Small intestine (tissue), 7 donors: ENCODE results near the gene GRB10. TPM values are rescaled to one million over a fixed set of nuclear protein-coding genes. Genes with fewer than 3 reads are reported as not detected.

Source experiments
- DNase-seq, 2 donors: peaks; one replicate each; pipeline versions ENCODE4 v3.0.0 to v3.0.0-alpha.2; 2013
- FAIRE-seq: peaks from 2 replicates; lab custom pipeline; 2012; peaks lifted over from hg19 to GRCh38; lab: Jason Lieb, UNC
- H3K27ac ChIP-seq, 3 donors: one replicate each; pipeline ENCODE4 v1.5.1; 2013; ENCODE audit warnings: low read length in 2 of 3, mild to moderate bottlenecking in 2 of 3, control low read depth in 1 of 3, inconsistent platforms in 1 of 3, low read depth in 1 of 3, moderate library complexity in 1 of 3
- H3K27me3 ChIP-seq, 3 donors: one replicate each; pipeline ENCODE4 v1.6.1; 2013; ENCODE audit warnings: low read length in 3 of 3, inconsistent platforms in 1 of 3; ENCODE audit not compliant: control insufficient read depth in 3 of 3, insufficient read depth in 3 of 3
- H3K36me3 ChIP-seq, 3 donors: one replicate each; pipeline ENCODE4 v1.6.1; 2013; ENCODE audit warnings: low read length in 3 of 3, inconsistent platforms in 1 of 3, low read depth in 1 of 3, mild to moderate bottlenecking in 1 of 3, moderate library complexity in 1 of 3; ENCODE audit not compliant: control insufficient read depth in 3 of 3, insufficient read depth in 2 of 3
- H3K4me1 ChIP-seq, 3 donors: one replicate each; pipeline ENCODE4 v1.6.1; 2013; ENCODE audit warnings: low read length in 2 of 3, inconsistent platforms in 1 of 3, low read depth in 1 of 3, mild to moderate bottlenecking in 1 of 3, moderate library complexity in 1 of 3; ENCODE audit not compliant: control insufficient read depth in 3 of 3, insufficient read depth in 2 of 3
- H3K4me3 ChIP-seq, 3 donors: one replicate each; pipeline ENCODE4 v1.5.1; 2013; ENCODE audit warnings: low read length in 3 of 3, control low read depth in 1 of 3, inconsistent platforms in 1 of 3, low read depth in 1 of 3, mild to moderate bottlenecking in 1 of 3, moderate library complexity in 1 of 3
- H3K9me3 ChIP-seq, 2 donors: one replicate each; pipeline ENCODE4 v1.6.1; 2013; ENCODE audit warnings: low read depth in 1 of 2, low read length in 1 of 2; ENCODE audit not compliant: control insufficient read depth in 2 of 2, insufficient read depth in 1 of 2
- WGBS, 3 donors: extraction: QIAGEN DNeasy Blood & Tissue Kit; methylation state at CpG; one replicate each; pipeline ENCODE4 v1.1.7; 2013; 5-methylcytosine and 5-hydroxymethylcytosine counted together
- polyA plus RNA-seq, 4 donors: library from polyadenylated mRNA; stranded (reverse) in 3 of 4; unstranded in 1 of 4; fragments of 200-250 nt in 3 of 4; fragments of 120-200 nt in 1 of 4; gene quantifications; one replicate each; pipeline versions ENCODE4 v1.2.1 to v1.2.3, GENCODE V29; 2013
- donor health status: healthy with polysubstance abuse.
- donor health status: control.
- donor health status: control.
- donor health status: Bipolar disorder and iron deficiency.
- donor health status: healthy.

GRB10 gene
- polyA plus RNA-seq, 4 donors, result 14.5 to 33.8 (median 22.1) TPM

DNA sequence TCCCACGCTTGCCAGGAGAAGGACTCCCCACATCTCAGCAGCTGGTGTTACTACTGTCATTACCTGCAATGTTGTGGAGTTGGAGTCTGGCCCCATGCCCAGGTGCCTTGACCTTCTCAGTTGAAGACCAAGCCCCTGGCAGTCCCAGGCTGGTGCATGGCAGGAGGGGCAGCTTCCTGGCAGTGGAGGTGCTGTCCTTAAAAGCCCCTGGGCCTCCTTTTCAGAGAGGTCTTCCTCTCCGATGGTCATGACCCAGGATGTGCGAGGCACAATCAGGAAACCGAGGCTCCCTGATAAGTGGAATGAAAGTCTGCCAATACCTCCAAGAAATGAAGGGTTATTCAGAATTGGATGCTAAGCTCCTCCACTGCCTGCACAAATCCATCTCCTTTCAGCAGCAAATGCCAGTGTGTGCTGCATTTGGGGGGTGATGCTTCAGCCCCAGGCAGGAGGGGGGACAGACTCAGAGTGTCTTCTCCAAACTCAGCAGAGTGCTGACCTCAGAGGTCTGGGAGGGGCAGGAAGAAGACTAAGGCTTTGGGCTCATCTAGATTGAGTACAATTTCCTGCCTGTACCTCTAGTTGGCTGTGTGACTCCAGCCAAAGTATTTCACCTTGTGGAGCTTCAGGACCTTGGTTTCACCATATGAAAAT lies 120.5 kb downstream of the GRB10 start:
- H3K27me3 ChIP-seq, result no peaks in the 10 kb centered on the region
- H3K27ac ChIP-seq, result peak overlapping the region in 1 of 3 donors; percentile 2
- no peak for FAIRE-seq
- no peak overlapping the region for H3K4me3 ChIP-seq
- DNase-seq, result peak in 1 of 2 donors; percentile 16
- peaks cover 0 to 39% (median 0%) of the 10 kb centered on the region in 3 donors for H3K36me3 ChIP-seq
- peaks cover 0 to 4% (median 0%) of the 10 kb centered on the region in 3 donors for H3K4me1 ChIP-seq
- 51 to 70% (median 60%) methylated on average over 4 of the region's 4 CpGs for WGBS, 3 donors
- H3K9me3 ChIP-seq, result no peaks in the 10 kb centered on the region

DNA sequence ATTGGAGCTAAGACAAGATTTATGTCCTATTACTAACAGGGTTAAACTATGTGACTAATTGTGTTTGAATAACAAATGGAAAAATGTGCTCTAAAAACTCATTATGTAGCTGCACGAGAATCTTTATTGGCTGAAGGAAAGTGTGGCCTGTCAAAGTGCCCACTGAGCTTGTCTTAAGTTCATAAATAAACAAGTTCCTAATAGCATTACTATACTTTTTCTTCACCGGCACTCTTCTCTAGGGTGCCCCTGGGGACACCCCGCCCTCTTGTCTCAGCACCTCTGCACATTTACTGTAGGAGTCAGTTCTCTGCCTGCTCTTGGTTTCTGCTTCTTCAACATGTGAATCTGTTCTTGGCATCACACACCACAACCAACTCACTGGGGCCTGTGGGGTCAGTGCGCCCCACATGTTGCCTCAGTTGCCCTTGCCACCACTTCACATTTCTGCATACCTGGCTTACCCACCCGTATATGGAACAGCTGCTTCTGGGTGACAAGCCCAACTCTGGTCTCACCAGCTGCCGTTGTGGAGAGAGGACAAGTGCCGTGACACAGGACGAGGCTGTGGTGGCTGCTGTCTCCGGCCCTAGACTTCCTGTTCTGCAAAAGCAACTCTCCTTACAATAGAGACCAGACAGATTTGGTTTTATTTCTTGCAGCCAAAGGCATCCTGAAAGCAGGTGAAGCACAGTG lies 121.2 kb downstream of the GRB10 start:
- FAIRE-seq (no peak), DNase-seq (peak in 1 of 2 donors; percentile 14)
- no peaks in the 10 kb centered on the region for H3K9me3 ChIP-seq
- peaks cover 0 to 4% (median 0%) of the 10 kb centered on the region in 3 donors for H3K4me1 ChIP-seq
- 63 to 82% (median 66%) methylated on average over 9 of the region's 9 CpGs for WGBS, 3 donors
- no peak overlapping the region for H3K4me3 ChIP-seq
- H3K36me3 ChIP-seq, result peaks cover 0 to 38% (median 0%) of the 10 kb centered on the region in 3 donors
- H3K27ac ChIP-seq, result peak overlapping the region in 1 of 3 donors; percentile 2
- H3K27me3 ChIP-seq, result no peaks in the 10 kb centered on the region

DNA sequence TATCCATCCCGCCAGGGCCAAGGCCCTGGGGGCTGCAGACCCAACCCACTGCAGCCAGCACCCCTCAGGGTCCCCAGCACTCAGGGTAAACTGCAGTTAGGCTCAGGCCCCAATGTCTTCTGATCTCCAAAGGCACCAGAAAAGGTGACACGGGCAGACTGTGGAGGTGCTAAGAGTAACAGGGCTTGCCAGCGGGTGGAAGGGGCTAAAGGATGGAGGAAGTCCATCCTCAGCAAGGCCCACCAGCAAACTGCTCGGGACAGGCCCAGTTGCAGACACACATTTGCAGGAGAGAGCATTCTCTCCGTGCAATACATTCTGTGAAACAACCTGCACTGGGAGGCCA lies 121.9 kb downstream of the GRB10 start:
- H3K9me3 ChIP-seq, result no peaks in the 10 kb centered on the region
- H3K27me3 ChIP-seq, result no peaks in the 10 kb centered on the region
- no peak overlapping the region for H3K27ac ChIP-seq
- WGBS, 3 donors, result 92 to 95% (median 93%) methylated on average over 5 of the region's 5 CpGs
- FAIRE-seq, result no peak
- DNase-seq, result no peak
- peaks cover 0 to 32% (median 0%) of the 10 kb centered on the region in 3 donors for H3K36me3 ChIP-seq
- peaks cover 0 to 4% (median 0%) of the 10 kb centered on the region in 3 donors for H3K4me1 ChIP-seq
- H3K4me3 ChIP-seq, result no peak overlapping the region

DNA sequence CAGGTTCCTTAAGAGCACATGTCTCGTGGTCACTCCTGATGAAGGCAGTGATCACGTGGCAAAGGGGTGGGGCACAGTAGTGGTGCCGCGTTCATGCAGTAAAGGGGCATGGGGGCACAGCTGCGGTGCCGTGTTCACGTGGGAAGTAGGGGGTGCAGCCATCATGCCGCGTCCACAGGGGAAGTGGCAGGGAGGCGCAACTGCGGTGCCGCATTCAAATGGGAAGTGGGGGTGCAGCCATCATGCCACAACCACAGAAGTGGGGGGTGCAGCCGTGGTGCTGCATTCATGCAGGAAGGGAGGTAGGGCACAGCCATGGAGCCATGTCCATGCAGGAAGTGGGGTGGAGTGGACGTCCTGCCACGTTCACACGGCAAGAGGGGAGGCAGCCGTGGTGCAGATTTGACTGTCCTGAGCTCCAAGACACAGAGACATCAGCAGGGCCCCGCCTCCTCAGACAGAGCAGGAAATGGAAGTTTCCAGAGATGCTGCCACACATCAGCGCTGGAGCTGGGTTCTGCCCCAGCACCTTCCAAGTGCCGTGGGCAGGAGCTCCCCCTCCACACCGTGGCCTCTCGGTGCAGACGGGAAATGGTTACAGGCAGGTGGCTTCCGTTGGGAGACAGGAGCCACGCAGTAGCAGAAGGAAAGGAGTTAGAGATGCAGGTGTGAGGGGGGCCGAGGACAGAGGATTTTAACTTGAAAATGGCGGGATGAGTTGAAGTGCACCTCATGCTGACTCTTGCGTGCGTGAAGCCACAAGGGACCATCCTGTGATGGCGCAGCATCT lies 122.5 kb downstream of the GRB10 start:
- Histone ChIP-seq H3K27me3 (no peaks in the 10 kb centered on the region), H3K9me3 (no peaks in the 10 kb centered on the region), H3K27ac (no peak overlapping the region), H3K4me3 (no peak overlapping the region), H3K36me3 (peaks cover 0 to 28% (median 0%) of the 10 kb centered on the region in 3 donors), H3K4me1 (peaks cover 0 to 4% (median 0%) of the 10 kb centered on the region in 3 donors)
- DNase-seq (no peak), FAIRE-seq (no peak)
- 65 to 85% (median 69%) methylated on average over 30 of the region's 30 CpGs for WGBS, 3 donors

DNA sequence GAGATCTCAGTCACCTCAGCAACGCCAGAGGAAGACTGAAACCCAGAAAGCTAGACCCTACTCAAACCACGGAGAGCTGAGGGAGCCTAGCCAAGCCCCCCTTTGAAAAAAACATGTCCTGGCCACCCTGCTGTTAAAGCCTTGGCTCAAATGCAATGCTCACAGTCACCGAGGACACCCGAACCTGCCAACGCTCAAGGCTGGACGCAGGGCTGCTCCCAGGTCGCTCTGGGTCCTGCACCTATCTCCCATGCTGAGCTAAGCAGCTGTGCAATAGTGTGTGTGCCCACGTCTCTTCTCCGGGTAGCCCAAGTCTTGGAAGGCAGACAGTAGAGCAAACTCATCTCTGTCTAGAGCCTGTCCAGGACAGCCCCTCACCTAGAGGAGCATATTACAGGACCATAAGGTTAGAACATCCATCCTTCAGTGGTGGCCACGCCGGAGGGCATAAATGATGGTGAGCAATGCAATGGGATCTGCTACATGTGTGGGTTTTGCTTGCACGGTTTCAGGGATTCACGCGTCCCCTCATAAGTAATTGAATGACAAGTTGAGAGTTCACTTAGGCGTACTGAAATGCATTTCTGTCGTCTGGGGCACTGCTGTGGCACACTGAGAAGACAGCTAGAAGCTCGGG lies 123.2 kb downstream of the GRB10 start:
- no peak for DNase-seq
- Histone ChIP-seq H3K4me1 (peaks cover 0 to 4% (median 0%) of the 10 kb centered on the region in 3 donors), H3K27me3 (no peaks in the 10 kb centered on the region), H3K4me3 (no peak overlapping the region), H3K27ac (no peak overlapping the region), H3K9me3 (no peaks in the 10 kb centered on the region), H3K36me3 (peaks cover 0 to 27% (median 0%) of the 10 kb centered on the region in 3 donors)
- no peak for FAIRE-seq
- WGBS, 3 donors, result 89 to 95% (median 92%) methylated on average over 17 of the region's 17 CpGs

DNA sequence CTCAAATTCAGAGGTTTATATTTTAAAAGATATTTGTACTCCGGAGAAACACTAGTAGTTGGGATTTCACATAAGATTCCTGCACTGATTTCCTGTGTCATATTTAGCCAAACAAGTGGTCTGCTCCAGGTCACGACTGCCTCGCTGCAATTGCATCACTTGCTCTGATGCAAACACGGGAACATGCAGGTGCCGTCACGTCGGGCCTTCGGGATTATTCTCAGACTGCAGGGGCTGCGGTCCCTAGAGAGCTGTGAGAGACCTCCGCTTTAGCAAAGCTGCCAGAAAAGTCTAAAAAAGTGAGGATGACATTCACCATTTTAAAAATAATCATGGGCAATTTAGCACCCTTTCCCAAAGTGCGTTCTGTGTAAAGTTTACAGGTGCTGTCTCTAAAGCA lies 124.0 kb downstream of the GRB10 start:
- no peak for DNase-seq
- Histone ChIP-seq H3K27ac (no peak overlapping the region), H3K36me3 (peaks cover 0 to 19% (median 0%) of the 10 kb centered on the region in 3 donors)

DNA sequence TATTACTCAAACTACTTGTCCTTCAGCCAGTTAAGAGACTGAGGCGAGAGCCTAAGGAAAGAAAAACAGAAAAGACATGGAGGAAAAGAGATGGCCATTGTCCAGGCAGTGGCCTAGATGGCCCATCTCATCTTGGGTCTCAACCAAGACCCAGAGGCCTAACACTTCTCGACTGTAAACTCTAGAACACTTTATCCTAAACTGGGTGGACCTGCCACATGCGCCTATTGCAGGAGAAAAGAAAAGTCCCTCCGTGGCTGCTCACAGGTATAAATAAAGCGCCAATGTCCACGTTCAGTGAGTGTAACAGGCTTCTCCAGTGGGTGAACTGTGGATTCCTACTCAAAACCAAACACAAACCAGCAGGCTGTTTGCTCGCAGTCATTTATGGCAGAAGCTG lies 124.8 kb downstream of the GRB10 start:
- Histone ChIP-seq H3K9me3 (no peaks in the 10 kb centered on the region), H3K36me3 (peaks cover 0 to 21% (median 0%) of the 10 kb centered on the region in 3 donors), H3K4me1 (peaks cover 0 to 4% (median 0%) of the 10 kb centered on the region in 3 donors), H3K27ac (peak overlapping the region in 1 of 3 donors; percentile 65), H3K27me3 (no peaks in the 10 kb centered on the region), H3K4me3 (no peak overlapping the region)
- DNase-seq, result no peak
- WGBS, 3 donors, result 76 to 91% (median 86%) methylated on average over 7 of the region's 7 CpGs
- no peak for FAIRE-seq

More for the DNA sequence above, 124.0 kb downstream of the GRB10 start:
- no peaks in the 10 kb centered on the region for H3K9me3 ChIP-seq
- 86 to 96% (median 92%) methylated on average over 11 of the region's 11 CpGs for WGBS, 3 donors
- no peak for FAIRE-seq
- peaks cover 0 to 4% (median 0%) of the 10 kb centered on the region in 3 donors for H3K4me1 ChIP-seq
- no peaks in the 10 kb centered on the region for H3K27me3 ChIP-seq
- no peak overlapping the region for H3K4me3 ChIP-seq
